Calu3 (cell line): ENCODE measurements around the gene CDKL5. TPM values are rescaled to one million over a fixed set of nuclear protein-coding genes. Genes with fewer than 3 reads are reported as not detected.

ENCODE experiments used
- BruUV-seq: library from RNA; stranded (reverse); fragments of 400-500 nt; replicated peaks from 2 replicates; lab custom pipeline; 2021; lab: Mats Ljungman, UMichigan
- CTCF ChIA-PET: fragments of 300-600 bp; sonication (Branson Sonifier 250); formaldehyde crosslinking; loops from one replicate; lab custom pipeline; 2022; ENCODE audit warnings: antibody characterized with exemption; lab: Charles Lee
- DNase-seq: peaks from one replicate; pipeline ENCODE4 v3.0.0; 2022
- H3K27ac Mint-ChIP-seq: one replicate; pipeline ENCODE4 v1.8.0; 2022; ENCODE audit warnings: mixed read lengths; ENCODE audit not compliant: unreplicated experiment
- H3K27me3 Mint-ChIP-seq: one replicate; pipeline ENCODE4 v1.8.0; 2022; ENCODE audit warnings: mixed read lengths; ENCODE audit not compliant: unreplicated experiment
- H3K36me3 Mint-ChIP-seq: one replicate; pipeline ENCODE4 v1.8.0; 2022; ENCODE audit warnings: mild to moderate bottlenecking, moderate library complexity, mixed read lengths; ENCODE audit not compliant: insufficient read depth, unreplicated experiment
- H3K4me1 Mint-ChIP-seq: one replicate; pipeline ENCODE4 v1.8.0; 2022; ENCODE audit warnings: mild to moderate bottlenecking, low read depth, mixed read lengths; ENCODE audit not compliant: unreplicated experiment
- H3K4me3 Mint-ChIP-seq: one replicate; pipeline ENCODE4 v1.8.0; 2022; ENCODE audit warnings: mild to moderate bottlenecking, low read depth, moderate library complexity, mixed read lengths; ENCODE audit not compliant: unreplicated experiment
- H3K9me3 Mint-ChIP-seq: one replicate; pipeline ENCODE4 v1.8.0; 2022; ENCODE audit warnings: low read depth, mixed read lengths; ENCODE audit not compliant: unreplicated experiment
- CTCF ChIP-seq: fragments of 200-600 bp; IDR thresholded peaks from one replicate; pipeline ENCODE4 v1.8.0; 2022; ENCODE audit warnings: antibody characterized with exemption; ENCODE audit not compliant: unreplicated experiment
- intact Hi-C: fragments of 100-400 bp; cut with micrococcal nuclease; formaldehyde crosslinking; loops from one replicate; pipeline ENCODE4 v1.10.0; 2022; ENCODE audit not compliant: unreplicated experiment
- total RNA-seq: library from RNA; stranded (reverse); gene quantifications from 2 replicates; pipeline ENCODE4 v1.2.3, GENCODE V29; 2022

CDKL5 gene
- total RNA-seq, 1 experiment from 2014 or later = 17.7 TPM

DNA sequence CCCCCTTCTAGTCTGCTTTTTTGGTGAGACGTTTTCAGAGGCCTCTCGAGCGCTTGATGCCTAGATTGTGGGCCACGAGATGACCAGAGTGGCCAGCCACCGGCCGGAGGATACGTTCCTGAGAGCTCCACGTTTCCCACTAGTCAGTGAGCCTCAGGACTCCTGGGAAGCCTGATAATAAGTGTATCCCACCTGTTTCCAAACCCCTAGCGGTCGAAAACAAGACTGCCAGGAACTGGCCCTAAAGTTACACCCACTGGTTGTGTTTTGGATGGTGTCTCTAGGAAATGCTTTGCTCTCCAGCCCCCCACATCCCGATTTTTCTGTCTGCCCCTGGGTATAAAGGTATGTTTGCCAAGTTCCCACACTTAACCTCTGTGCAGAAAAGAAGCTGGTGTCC is 251.1 kb downstream of the CDKL5 start:
- Mint-ChIP-seq H3K9me3 (no peaks in the 10 kb centered on the region), H3K27me3 (peaks cover 10% of the 10 kb centered on the region), H3K36me3 (peaks cover 24% of the 10 kb centered on the region), H3K4me1 (peaks cover 13% of the 10 kb centered on the region), H3K27ac (no peak overlapping the region), H3K4me3 (no peak overlapping the region)
- CTCF ChIA-PET = interaction anchor here (0.6 kb wide), 1 partner anchor 206 kb away, joined by 3 read pairs; no protein-coding TSS in a partner anchor
- TF ChIP-seq CTCF = no peak
- intact Hi-C loops = no loop called here
- no TSS peak for BruUV-seq
- DNase-seq = no peak

DNA sequence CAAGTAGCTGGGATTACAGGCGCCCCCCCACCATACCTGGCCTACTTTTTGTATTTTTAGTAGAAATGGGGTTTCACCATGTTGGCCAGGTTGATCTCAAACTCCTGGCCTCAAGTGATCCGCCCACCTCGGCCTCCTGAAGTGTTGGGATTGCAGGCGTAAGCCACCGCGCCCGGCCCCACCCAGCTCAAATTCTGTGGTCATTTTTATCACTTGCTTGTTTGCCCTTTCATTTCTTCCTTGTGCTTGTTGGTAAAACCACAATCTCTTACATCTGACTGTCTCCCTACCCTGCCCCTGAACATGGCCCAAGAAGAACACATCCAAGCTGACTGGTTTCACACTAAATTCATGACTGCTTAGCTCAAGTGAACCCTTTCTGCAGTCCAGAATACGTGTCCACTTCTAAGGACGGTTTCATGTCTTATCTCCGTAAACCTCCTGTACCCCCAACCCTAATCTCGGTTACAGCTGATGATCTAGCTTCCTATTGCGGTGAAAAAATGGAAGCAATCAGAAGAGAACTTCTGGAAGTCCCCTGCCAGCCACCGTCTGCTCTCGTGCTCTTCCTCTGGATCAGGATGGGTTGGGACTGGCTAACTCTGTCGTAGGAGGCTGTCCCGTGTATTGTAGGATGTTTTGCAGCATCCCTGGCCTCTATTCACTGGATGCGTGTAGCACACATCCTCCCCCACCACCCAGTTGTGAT is 251.9 kb downstream of the CDKL5 start:
- peaks cover 15% of the 10 kb centered on the region for H3K27me3 Mint-ChIP-seq
- H3K4me3 Mint-ChIP-seq = no peak overlapping the region
- DNase-seq = peak; percentile 12
- intact Hi-C loops = no loop called here
- H3K36me3 Mint-ChIP-seq = peaks cover 24% of the 10 kb centered on the region
- H3K4me1 Mint-ChIP-seq = peaks cover 13% of the 10 kb centered on the region
- TF ChIP-seq CTCF = no peak
- CTCF ChIA-PET = interaction anchor here (0.6 kb wide), 1 partner anchor 205 kb away, joined by 3 read pairs; no protein-coding TSS in a partner anchor
- no peaks in the 10 kb centered on the region for H3K9me3 Mint-ChIP-seq
- no peak overlapping the region for H3K27ac Mint-ChIP-seq
- no TSS peak for BruUV-seq

GRCh38 chrX:18681996-18682395 is 256.6 kb downstream of the CDKL5 start:
- Mint-ChIP-seq H3K27me3 (peaks cover 22% of the 10 kb centered on the region), H3K36me3 (peaks cover 5% of the 10 kb centered on the region), H3K9me3 (no peaks in the 10 kb centered on the region), H3K4me1 (peaks cover 12% of the 10 kb centered on the region), H3K27ac (no peak overlapping the region), H3K4me3 (no peak overlapping the region)
- CTCF ChIA-PET = no interaction called here
- BruUV-seq = no TSS peak
- intact Hi-C loops = no loop called here
- DNase-seq = no peak
- TF ChIP-seq CTCF = no peak

- H3K27ac Mint-ChIP-seq = no peak overlapping the region
- H3K4me3 Mint-ChIP-seq = no peak overlapping the region
- no peaks in the 10 kb centered on the region for H3K9me3 Mint-ChIP-seq
- BruUV-seq = no TSS peak
- peaks cover 5% of the 10 kb centered on the region for H3K4me1 Mint-ChIP-seq
- H3K27me3 Mint-ChIP-seq = peaks cover 14% of the 10 kb centered on the region
- CTCF ChIA-PET = no interaction called here
- intact Hi-C loops = no loop called here
- no peak for DNase-seq
- no peak for TF ChIP-seq CTCF
- no peaks in the 10 kb centered on the region for H3K36me3 Mint-ChIP-seq
Observed at GRCh38 chrX:18682979-18683387, 257.6 kb downstream of the CDKL5 start.
